BLaER1 (cell line): ENCODE results near the gene PTPRF.

Source experiments
- H3K27ac ChIP-seq: shearing (Covaris generic); formaldehyde crosslinking; 2 replicates; pipeline ENCODE4 v1.8.1; 2022
- H3K27me3 ChIP-seq: shearing (Covaris generic); formaldehyde crosslinking; 2 replicates; pipeline ENCODE4 v1.8.1; 2022
- H3K36me3 ChIP-seq: shearing (Covaris generic); formaldehyde crosslinking; 2 replicates; pipeline ENCODE4 v1.8.1; 2022
- H3K4me1 ChIP-seq: shearing (Covaris generic); formaldehyde crosslinking; 2 replicates; pipeline ENCODE4 v1.8.1; 2022
- H3K4me2 ChIP-seq: shearing (Covaris generic); formaldehyde crosslinking; 2 replicates; pipeline ENCODE4 v1.8.1; 2022
- H3K4me3 ChIP-seq: shearing (Covaris generic); formaldehyde crosslinking; 2 replicates; pipeline ENCODE4 v1.8.1; 2022
- H3K9ac ChIP-seq: shearing (Covaris generic); formaldehyde crosslinking; 2 replicates; pipeline ENCODE4 v1.8.1; 2022
- H3K9me3 ChIP-seq: shearing (Covaris generic); formaldehyde crosslinking; 2 replicates; pipeline ENCODE4 v1.8.1; 2022
- H4K20me1 ChIP-seq: shearing (Covaris generic); formaldehyde crosslinking; 2 replicates; pipeline ENCODE4 v1.8.1; 2022
- Cebpa-rat ChIP-seq: shearing (Covaris generic); IDR thresholded peaks from 2 replicates; pipeline ENCODE4 v1.8.1; 2022

The PTPRF gene

DNA sequence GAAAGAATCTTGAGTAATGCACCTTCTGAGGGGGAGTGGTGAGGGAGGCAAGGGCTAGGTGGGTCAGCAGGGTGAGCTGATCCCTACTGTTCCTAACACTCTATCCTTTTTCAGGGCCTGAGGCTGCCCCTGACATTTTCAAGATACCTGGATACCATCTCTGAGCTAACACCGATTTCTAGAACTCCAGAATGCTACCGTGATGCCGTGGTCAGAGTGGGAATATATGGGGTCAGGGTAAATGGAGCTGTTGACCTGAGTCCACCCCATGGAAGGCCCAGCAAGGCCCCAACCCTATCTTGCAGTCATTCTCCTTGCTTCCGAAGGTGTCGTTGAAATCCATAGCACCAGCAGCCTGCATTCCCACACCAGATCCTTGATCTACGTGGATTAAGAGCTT is 18.0 kb upstream of the PTPRF start:
- TF ChIP-seq Cebpa-rat = no peak
- H3K4me3 ChIP-seq = no peak overlapping the region
- no peaks in the 10 kb centered on the region for H3K36me3 ChIP-seq
- H3K4me2 ChIP-seq = no peak overlapping the region
- H3K9ac ChIP-seq = no peak overlapping the region
- no peaks in the 10 kb centered on the region for H4K20me1 ChIP-seq
- H3K27ac ChIP-seq = no peak overlapping the region
- no peaks in the 10 kb centered on the region for H3K27me3 ChIP-seq
- H3K9me3 ChIP-seq = no peaks in the 10 kb centered on the region; the same call in 1 of the 2 replicates
- no peaks in the 10 kb centered on the region for H3K4me1 ChIP-seq

- no peak overlapping the region for H3K9ac ChIP-seq
Observed at GRCh38 chr1:43513471-43514173, 17.1 kb upstream of the PTPRF start.

DNA sequence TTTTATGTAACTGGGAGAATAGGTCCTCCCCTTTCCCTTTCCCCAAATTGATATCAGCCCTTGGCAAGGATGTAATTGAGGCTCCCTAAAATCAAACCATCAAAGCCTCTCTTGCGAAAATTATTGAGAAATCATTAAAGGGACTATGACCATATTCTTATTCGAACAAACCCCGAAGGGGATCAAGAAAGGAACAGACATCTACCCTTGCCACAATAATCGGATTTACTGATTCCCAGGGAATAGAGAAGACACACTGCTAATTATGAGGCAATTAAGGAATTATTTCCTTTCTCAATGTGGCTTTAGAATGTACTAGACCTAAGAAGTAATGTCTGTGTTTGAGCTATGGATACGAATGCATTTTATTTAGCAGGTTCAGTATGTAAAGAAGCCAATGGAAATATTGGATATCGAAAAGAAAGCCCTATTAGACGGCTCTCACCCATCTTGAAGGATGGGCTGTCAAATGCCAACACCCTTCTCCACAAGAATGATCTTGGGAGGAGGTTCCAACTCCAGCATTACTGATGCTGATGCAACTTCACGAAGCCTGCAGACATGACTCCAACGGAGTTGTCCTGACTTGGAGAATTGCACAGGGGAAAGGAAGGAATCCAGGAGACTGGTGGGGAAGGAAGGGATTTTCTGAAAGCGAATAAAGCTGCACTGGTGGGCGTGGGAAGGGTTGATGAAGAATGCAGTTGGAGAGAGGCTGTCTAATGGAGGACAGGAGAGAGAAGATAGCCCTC is 11.6 kb upstream of the PTPRF start:
- no peaks in the 10 kb centered on the region for H3K9me3 ChIP-seq
- no peak overlapping the region for H3K4me2 ChIP-seq
- no peak for TF ChIP-seq Cebpa-rat
- no peak overlapping the region for H3K4me3 ChIP-seq
- H3K27ac ChIP-seq = no peak overlapping the region
- no peak overlapping the region for H3K9ac ChIP-seq
- no peaks in the 10 kb centered on the region for H4K20me1 ChIP-seq
- H3K27me3 ChIP-seq = no peaks in the 10 kb centered on the region
- H3K36me3 ChIP-seq = no peaks in the 10 kb centered on the region
- no peaks in the 10 kb centered on the region for H3K4me1 ChIP-seq

More at GRCh38 chr1:43513471-43514173, 17.1 kb upstream of the PTPRF start:
- Histone ChIP-seq H4K20me1 (no peaks in the 10 kb centered on the region), H3K36me3 (no peaks in the 10 kb centered on the region), H3K9me3 (no peaks in the 10 kb centered on the region; the same call in 1 of the 2 replicates), H3K27ac (no peak overlapping the region), H3K4me3 (no peak overlapping the region), H3K27me3 (no peaks in the 10 kb centered on the region), H3K4me1 (no peaks in the 10 kb centered on the region), H3K4me2 (no peak overlapping the region)
- no peak for TF ChIP-seq Cebpa-rat

DNA sequence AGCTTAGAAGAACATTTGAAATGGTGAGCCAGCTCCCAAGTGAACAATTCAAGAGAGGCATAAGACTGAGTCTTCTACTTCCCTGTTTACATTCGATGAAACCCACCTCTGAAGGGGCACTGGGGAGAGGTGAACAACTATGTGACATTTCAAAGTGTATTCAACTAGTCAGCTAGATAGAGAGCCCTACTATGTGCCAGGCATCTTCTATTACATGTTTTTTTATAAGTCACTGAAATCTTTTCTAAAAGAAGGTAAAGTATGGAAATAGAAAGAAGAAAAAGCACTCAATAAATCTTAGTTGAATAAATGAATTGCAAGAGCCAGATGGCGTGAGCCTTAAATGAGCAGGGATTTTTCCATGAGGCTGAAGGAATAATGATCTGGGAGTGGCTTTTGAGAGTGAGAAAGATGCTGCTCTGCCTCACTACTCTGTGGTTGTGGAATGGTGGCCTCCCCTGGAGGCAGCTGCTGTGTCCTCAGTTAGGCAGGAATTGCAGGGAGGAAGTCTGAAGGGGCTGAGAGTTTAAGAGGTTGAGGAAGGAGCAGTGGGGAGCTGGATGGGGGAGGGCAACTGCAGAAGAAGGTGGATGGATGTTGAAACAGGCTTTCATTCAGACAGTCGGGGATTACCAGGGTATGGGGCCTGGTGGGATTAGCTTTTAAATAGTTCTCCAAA is 10.4 kb upstream of the PTPRF start:
- Histone ChIP-seq H3K4me1 (no peaks in the 10 kb centered on the region), H4K20me1 (no peaks in the 10 kb centered on the region), H3K36me3 (no peaks in the 10 kb centered on the region), H3K4me2 (no peak overlapping the region), H3K27me3 (no peaks in the 10 kb centered on the region), H3K9me3 (no peaks in the 10 kb centered on the region), H3K9ac (no peak overlapping the region), H3K4me3 (no peak overlapping the region), H3K27ac (no peak overlapping the region)
- TF ChIP-seq Cebpa-rat = no peak

DNA sequence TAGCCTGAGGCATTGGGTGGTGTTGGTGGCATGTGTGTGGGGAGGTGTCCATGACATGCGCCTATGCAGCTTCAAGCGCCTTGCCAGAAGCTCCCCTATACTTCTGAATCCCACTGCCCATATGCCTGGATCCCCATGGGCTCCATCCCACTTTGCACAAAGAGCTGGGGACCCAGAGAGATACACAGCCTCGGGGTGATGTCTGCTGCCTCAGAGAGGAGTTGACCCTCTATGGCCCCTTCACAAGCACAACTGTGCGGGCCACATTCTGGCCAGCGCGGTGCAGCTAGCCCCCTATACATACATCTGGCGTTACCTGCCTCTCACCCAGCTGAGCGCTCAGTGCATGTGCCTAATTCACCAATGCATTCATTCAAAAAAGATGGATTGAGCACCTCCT is 9.6 kb upstream of the PTPRF start:
- Histone ChIP-seq H3K9ac (no peak overlapping the region), H3K4me3 (no peak overlapping the region), H3K9me3 (no peaks in the 10 kb centered on the region), H3K27ac (no peak overlapping the region), H3K36me3 (no peaks in the 10 kb centered on the region), H4K20me1 (no peaks in the 10 kb centered on the region), H3K27me3 (no peaks in the 10 kb centered on the region), H3K4me1 (no peaks in the 10 kb centered on the region), H3K4me2 (no peak overlapping the region)
- TF ChIP-seq Cebpa-rat = no peak

- no peaks in the 10 kb centered on the region for H3K27me3 ChIP-seq
- no peak for TF ChIP-seq Cebpa-rat
- H3K36me3 ChIP-seq = no peaks in the 10 kb centered on the region
- no peak overlapping the region for H3K4me3 ChIP-seq
- H3K27ac ChIP-seq = no peak overlapping the region
- H3K4me1 ChIP-seq = no peaks in the 10 kb centered on the region
- no peak overlapping the region for H3K9ac ChIP-seq
- no peaks in the 10 kb centered on the region for H4K20me1 ChIP-seq
- H3K9me3 ChIP-seq = no peaks in the 10 kb centered on the region
- no peak overlapping the region for H3K4me2 ChIP-seq
Observed at GRCh38 chr1:43521756-43522155, 8.9 kb upstream of the PTPRF start.

- Histone ChIP-seq H3K4me3 (no peak overlapping the region), H3K4me2 (no peak overlapping the region), H3K9ac (no peak overlapping the region), H3K36me3 (no peaks in the 10 kb centered on the region), H3K27ac (no peak overlapping the region), H3K27me3 (no peaks in the 10 kb centered on the region), H4K20me1 (no peaks in the 10 kb centered on the region), H3K9me3 (no peaks in the 10 kb centered on the region), H3K4me1 (no peaks in the 10 kb centered on the region)
- no peak for TF ChIP-seq Cebpa-rat
Observed at GRCh38 chr1:43522431-43522775, 8.3 kb upstream of the PTPRF start.

DNA sequence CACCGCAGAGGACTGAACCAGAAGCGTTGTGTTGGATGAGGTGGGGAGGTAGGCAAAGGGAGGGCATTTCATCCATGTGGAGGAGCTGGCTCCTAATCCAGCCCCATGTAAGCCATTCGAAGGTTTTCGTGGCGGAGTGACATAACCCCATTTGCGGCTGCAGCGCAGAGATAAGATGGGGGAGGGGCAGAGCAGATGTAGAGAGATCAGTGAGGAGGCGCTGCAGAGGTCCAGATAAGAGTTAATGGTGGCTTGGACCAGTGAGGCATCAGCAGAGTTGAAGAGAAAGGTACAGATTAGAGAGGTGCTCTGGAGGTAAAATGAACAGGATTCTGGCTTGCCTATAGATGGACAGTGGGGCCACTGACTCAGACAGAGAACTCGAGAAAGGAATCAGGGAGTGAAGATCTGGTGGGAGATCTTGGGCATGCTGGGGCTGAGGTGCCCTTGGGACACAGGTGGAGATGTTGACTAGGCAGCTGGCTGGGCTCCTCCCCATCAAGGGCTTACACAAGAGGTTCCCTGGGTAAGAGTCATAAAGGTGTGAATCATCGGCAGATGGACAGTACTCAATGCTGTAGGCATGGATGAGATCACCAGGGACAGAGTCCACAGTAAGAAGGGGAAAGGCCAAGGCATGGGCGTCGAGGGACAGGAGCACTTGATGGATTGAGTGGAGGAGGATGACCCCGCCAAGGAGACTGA is 7.8 kb upstream of the PTPRF start:
- Histone ChIP-seq H3K4me2 (no peak overlapping the region), H3K27ac (no peak overlapping the region), H3K9ac (no peak overlapping the region), H3K4me3 (no peak overlapping the region), H3K9me3 (no peaks in the 10 kb centered on the region), H3K27me3 (no peaks in the 10 kb centered on the region), H3K36me3 (no peaks in the 10 kb centered on the region), H4K20me1 (no peaks in the 10 kb centered on the region), H3K4me1 (no peaks in the 10 kb centered on the region)
- no peak for TF ChIP-seq Cebpa-rat

- Histone ChIP-seq H3K9ac (no peak overlapping the region), H3K4me3 (no peak overlapping the region), H3K9me3 (no peaks in the 10 kb centered on the region), H3K36me3 (no peaks in the 10 kb centered on the region), H3K27ac (no peak overlapping the region), H3K4me2 (no peak overlapping the region), H3K4me1 (0 out of 2 replicates have a peak, but pooled peaks cover 1% of the 10 kb centered on the region), H4K20me1 (no peaks in the 10 kb centered on the region), H3K27me3 (no peaks in the 10 kb centered on the region)
- TF ChIP-seq Cebpa-rat = no peak
Observed at GRCh38 chr1:43524804-43525203, 5.9 kb upstream of the PTPRF start.

- Histone ChIP-seq H3K4me1 (peaks cover 9% of the 10 kb centered on the region), H3K27ac (no peak overlapping the region), H3K4me3 (no peak overlapping the region)
Observed at GRCh38 chr1:43526002-43526401, 4.7 kb upstream of the PTPRF start.

More at GRCh38 chr1:43526002-43526401, 4.7 kb upstream of the PTPRF start:
- Histone ChIP-seq H3K36me3 (no peaks in the 10 kb centered on the region), H4K20me1 (no peaks in the 10 kb centered on the region), H3K4me2 (no peak overlapping the region), H3K9me3 (no peaks in the 10 kb centered on the region), H3K27me3 (no peaks in the 10 kb centered on the region), H3K9ac (no peak overlapping the region)
- TF ChIP-seq Cebpa-rat = no peak
